Choroid plexus epithelial cell (primary cell): ENCODE data around the gene NUP93.
"Not testable (repeated sequence)": the region's sequence is repeated elsewhere in the genome, so short reads cannot be mapped to it uniquely, and the experiment has no call there.

Experiments
- DNase-seq: peaks from one replicate; pipeline ENCODE4 v3.0.0-alpha.2; 2010; ENCODE audit warnings: low read depth
- H3K4me3 ChIP-seq: 2 replicates; pipeline ENCODE4 v1.5.1; 2011; ENCODE audit warnings: low read depth, mild to moderate bottlenecking, control low read depth, low read length, moderate library complexity
- TF ChIP-seq, protein P1 (sequence below): conservative IDR thresholded peaks from 2 replicates; pipeline ENCODE4 v1.5.1; 2011; ENCODE audit warnings: low read depth, mild to moderate bottlenecking, control low read depth, inconsistent platforms, low read length, moderate library complexity

The NUP93 gene

DNA sequence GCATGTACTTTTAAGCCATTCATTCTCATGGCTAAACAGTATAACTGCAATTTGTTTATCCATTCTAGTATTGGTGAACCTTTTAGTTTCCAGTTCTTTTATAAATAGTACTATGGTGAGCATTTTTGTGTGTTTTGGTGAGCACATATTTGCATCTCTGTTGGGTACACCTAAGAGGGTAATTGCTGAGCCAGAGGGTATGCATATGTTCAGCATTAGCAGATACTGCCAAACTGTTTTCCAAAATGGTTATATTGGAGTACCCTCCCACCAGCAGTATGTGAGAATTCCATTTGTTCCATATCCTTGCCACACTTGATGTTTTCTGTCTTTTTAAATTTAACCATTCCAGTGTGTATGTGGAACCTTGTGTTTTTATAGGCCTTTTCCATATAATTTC is 81.0 kb downstream of the NUP93 start:
- TF ChIP-seq, protein P1, sequence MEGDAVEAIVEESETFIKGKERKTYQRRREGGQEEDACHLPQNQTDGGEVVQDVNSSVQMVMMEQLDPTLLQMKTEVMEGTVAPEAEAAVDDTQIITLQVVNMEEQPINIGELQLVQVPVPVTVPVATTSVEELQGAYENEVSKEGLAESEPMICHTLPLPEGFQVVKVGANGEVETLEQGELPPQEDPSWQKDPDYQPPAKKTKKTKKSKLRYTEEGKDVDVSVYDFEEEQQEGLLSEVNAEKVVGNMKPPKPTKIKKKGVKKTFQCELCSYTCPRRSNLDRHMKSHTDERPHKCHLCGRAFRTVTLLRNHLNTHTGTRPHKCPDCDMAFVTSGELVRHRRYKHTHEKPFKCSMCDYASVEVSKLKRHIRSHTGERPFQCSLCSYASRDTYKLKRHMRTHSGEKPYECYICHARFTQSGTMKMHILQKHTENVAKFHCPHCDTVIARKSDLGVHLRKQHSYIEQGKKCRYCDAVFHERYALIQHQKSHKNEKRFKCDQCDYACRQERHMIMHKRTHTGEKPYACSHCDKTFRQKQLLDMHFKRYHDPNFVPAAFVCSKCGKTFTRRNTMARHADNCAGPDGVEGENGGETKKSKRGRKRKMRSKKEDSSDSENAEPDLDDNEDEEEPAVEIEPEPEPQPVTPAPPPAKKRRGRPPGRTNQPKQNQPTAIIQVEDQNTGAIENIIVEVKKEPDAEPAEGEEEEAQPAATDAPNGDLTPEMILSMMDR = no peak
- no peak for DNase-seq
- no peak overlapping the region for H3K4me3 ChIP-seq

DNA sequence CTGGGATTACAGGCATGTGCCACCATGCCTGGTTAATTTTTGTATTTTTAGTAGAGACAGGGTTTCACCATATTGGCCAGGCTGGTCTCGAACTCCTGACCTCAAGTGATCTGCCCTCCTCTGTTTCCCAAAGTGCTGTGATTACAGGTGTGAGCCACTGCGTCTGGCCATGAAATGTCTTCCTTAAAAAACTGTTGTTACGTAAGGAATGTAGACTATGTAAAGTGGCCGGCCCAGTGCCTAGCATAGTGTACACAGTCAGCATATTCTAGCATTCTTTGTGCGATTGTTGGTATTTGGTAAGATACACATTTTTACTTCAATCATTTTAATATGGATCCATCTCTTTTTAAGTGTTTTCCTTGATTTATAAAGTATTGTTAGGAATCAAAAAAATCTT is 81.7 kb downstream of the NUP93 start:
- DNase-seq, H3K4me3 ChIP-seq: not testable (repeated sequence)

DNA sequence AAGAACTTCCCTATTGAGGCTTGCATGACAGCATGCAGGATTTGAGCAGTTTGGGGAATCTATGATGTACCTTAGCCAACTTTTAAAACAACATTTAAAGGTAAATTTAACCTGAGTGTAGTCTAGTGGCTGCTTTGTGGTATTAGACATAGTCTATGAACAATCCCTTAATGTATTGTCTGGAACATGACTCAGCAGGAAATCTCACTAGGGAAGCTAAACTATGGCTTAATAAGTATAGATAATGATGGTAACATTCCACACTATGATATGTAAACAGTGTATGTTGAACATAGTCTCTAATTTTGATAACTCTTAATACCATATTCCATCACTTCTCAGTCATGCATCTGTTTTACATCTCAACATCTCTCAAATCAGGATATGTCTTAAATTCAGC is 83.0 kb downstream of the NUP93 start:
- TF ChIP-seq, protein P1 = no peak
- peak; percentile 62 for DNase-seq
- no peak overlapping the region for H3K4me3 ChIP-seq

DNA sequence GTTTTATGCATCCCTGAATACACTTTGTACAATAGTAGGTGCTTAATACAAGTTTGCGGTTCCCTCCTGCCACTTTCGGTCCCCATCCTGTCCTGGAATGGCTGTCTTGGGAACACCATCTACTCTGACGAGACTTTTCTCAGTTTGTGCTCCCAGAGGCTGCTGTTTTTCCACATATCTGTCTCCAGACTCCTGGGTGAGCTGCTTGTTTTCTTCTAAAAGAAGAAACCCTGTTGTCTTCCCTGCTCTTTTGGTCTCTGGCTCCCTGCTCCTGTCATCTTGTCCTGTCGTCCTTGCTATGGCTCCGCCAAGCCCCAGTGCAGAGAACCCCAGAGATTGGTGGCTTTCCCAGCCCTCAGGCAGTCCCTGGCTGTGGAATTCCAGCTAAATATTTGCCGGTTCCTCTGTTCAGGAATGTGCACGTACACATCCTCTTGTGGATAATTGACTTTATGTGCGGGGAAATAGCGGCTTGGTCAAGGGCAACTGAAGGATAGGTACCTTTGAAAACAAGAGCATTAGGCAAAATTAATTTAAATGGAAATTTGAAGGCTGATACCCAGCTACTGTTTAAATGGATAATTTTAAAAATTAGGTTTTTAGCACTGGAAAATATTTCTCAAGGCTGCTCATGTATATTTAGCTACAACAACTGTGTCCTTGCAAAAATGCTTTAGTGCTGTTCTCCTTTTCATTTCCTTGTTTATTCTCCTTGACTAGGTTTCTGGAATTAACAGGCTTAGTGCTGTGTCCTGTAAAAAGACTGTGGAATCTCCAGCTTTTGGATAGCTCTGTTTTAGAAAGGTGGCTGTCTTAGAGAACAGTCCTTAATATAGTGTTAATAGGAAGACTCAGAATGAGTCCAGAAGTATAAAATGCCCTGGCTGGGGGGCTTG is 84.9 kb downstream of the NUP93 start:
- DNase-seq = no peak
- TF ChIP-seq, protein P1 = no peak
- no peak overlapping the region for H3K4me3 ChIP-seq

DNA sequence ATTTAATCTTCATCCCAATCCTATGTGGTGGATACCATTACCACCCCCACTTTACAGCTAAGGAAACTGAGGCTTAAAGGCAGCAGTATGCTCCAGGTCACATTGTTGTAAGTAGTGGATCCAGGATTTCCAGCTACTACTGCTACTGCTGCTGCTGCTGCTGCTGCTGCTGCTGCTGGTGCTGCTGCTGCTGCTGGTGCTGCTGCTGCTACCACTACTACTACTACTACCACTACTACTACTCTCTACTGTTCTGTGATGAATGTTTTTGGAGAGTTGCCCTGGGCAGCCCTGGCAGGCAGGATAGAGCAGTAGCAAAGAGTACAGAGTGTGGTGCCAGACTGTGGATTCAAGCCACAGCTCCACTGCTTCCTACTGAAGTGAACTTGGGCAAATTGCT is 85.8 kb downstream of the NUP93 start:
- H3K4me3 ChIP-seq = no peak overlapping the region
- TF ChIP-seq, protein P1 = no peak
- DNase-seq = no peak

DNA sequence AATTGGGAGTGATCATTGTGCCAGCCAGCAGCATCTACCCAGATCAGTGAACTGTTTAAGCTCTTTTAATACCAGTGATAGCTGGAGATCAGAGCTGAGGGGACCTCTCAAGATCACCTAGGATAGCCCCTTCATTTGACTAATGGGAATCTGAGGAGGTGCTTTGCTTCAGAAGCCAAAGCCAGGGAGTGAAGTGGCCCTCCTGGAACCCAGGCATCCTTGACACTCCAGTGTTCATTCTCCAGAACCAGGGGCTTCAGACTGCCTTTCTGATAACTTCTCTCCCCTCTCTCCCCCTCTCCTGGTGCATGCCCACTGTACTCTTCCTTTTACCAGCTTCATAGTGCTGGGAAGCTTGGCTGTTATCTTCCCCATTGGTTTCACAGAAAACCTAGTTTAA is 87.1 kb downstream of the NUP93 start:
- H3K4me3 ChIP-seq = no peak overlapping the region
- TF ChIP-seq, protein P1 = no peak
- DNase-seq = no peak

DNA sequence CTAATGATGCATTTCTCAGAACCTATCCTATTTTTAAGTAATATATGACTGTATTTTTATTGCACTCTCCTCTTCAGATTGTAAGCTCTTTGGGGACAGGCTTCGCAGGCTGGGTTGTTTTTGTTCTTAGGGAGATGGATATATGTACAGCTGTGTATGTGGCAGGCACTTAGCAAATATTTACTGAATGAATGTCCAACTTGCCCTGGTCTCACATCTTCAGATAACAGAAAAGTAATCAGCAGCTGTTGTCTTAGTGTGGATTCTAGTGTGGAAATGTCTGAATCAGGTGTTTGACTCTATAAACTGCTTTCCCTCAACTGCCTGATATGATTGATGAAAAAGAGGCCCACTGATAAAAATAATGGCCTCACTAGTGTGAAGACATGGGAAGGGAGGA is 88.0 kb downstream of the NUP93 start:
- DNase-seq = no peak
- no peak overlapping the region for H3K4me3 ChIP-seq
- TF ChIP-seq, protein P1 = no peak
